ENCODE results near the gene FAM222A. TPM values are rescaled to one million over a fixed set of nuclear protein-coding genes. Genes with fewer than 3 reads are reported as not detected.
A peak's percentile ranks its signal among the peaks of the same experiment; 100 is the strongest.

The FAM222A gene
- polyA plus RNA-seq, 3 donors: 0.09 TPM; not detected in 2

DNA sequence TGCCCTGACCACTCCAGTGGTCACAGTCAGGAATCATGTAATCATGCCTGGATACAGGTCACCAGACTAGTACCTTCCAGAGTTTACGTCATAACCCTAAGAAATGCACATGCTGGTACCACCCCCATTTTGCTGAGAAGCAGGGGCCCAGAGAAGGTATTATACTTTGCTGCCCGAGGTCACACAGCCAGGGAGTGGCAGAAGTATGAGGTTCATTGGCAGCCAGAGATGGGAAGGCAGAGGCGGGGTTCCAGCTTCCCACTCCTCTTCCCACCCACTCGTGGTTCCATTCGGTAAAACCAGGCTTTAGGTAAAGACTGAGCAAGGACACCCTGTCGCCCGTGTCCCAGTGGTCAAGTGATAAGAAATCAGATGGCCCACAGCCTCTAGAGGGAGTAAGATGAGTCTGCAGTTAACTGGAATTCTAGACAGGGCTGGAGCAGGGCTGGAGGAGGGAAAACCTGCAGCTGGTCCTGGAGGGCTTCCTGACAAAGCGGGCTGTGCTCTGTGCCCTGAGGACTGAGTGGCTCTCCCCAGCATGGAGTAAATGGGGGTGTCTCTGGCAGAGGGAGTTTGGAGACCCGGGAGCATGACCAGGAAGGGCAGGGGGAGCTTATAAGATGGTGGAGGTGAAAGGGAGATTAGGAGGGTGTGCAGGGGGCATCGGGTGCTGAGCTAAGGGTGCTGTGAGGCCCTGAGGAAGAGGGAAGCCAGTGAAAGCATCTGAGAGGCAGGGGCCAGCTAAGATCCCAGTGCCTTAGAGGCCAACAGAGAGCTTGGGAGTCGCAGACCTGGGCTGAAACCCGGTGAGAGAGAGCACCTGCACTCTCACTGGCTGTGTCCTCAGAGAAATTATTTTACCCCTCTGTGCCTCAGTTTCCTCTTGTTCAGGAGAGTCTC is 5.7 kb downstream of the FAM222A start:
- H3K79me2 ChIP-seq (ENCODE audit: insufficient read depth, low read length): no peaks in the 10 kb centered on the region
- peaks cover 43 to 59% (median 54%) of the 10 kb centered on the region in 3 donors for H3K27me3 Mint-ChIP-seq (ENCODE audit: low read depth in 3 of 3)
- no peak overlapping the region for H3K9ac ChIP-seq (ENCODE audit: insufficient read depth, low read length, poor library complexity, severe bottlenecking)
- H3K4me1 Mint-ChIP-seq: peaks cover 3% of the 10 kb centered on the region
- no peaks in the 10 kb centered on the region for H3K36me3 Mint-ChIP-seq
- intact Hi-C loops (cut with micrococcal nuclease): loop anchor here in 1 of 2 donors (10.0 kb wide), 1 partner anchor 155 kb away; no protein-coding TSS in a partner anchor
- DNase-seq: no peak
- no peak overlapping the region for H2AFZ ChIP-seq (ENCODE audit: insufficient read depth, low read depth, low read length, poor library complexity, severe bottlenecking)
- TF ChIP-seq, protein P1, sequence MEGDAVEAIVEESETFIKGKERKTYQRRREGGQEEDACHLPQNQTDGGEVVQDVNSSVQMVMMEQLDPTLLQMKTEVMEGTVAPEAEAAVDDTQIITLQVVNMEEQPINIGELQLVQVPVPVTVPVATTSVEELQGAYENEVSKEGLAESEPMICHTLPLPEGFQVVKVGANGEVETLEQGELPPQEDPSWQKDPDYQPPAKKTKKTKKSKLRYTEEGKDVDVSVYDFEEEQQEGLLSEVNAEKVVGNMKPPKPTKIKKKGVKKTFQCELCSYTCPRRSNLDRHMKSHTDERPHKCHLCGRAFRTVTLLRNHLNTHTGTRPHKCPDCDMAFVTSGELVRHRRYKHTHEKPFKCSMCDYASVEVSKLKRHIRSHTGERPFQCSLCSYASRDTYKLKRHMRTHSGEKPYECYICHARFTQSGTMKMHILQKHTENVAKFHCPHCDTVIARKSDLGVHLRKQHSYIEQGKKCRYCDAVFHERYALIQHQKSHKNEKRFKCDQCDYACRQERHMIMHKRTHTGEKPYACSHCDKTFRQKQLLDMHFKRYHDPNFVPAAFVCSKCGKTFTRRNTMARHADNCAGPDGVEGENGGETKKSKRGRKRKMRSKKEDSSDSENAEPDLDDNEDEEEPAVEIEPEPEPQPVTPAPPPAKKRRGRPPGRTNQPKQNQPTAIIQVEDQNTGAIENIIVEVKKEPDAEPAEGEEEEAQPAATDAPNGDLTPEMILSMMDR (IDR thresholded peaks at IDR 0.05): no peak
- H3K4me3 Mint-ChIP-seq: peak overlapping the region in 1 of 2 donors; percentile 59
- H3K4me3 ChIP-seq (replicated peaks in 1 of 3; ENCODE audit: low read depth in 2 of 3, low read length in 3 of 3): no peak overlapping the region
- no peak overlapping the region for H3K4me2 ChIP-seq (replicated peaks; ENCODE audit: extremely low read depth, low read length, poor library complexity, severe bottlenecking)
- peaks cover 8 to 9% of the 10 kb centered on the region in 2 donors for H3K4me1 ChIP-seq (ENCODE audit: control insufficient read depth in 1 of 2, insufficient read depth in 2 of 2, low read length in 2 of 2)
- no peaks in the 10 kb centered on the region for H3K9me3 ChIP-seq (replicated peaks in 1 of 2; ENCODE audit: control insufficient read depth in 1 of 2, insufficient read depth in 1 of 2, low read length in 2 of 2)
- no peaks in the 10 kb centered on the region for H3K36me3 ChIP-seq (replicated peaks in 1 of 2; ENCODE audit: control insufficient read depth in 1 of 2, insufficient read depth in 2 of 2, low read length in 2 of 2)
- 76% methylated on average over 6 of the region's 12 CpGs for WGBS (ENCODE audit: insufficient coverage)
- peak overlapping the region in 1 of 7 donors; percentile 42 for H3K27ac Mint-ChIP-seq
- peaks cover 9 to 55% of the 10 kb centered on the region in 2 donors for H3K27me3 ChIP-seq (ENCODE audit: control insufficient read depth in 2 of 2, insufficient read depth in 2 of 2, low read length in 2 of 2)
- no peak overlapping the region for H3K27ac ChIP-seq (ENCODE audit: low read depth in 1 of 2, low read length in 2 of 2)
- H4K20me1 ChIP-seq (ENCODE audit: insufficient read depth, low read length): no peaks in the 10 kb centered on the region
- peaks cover 0 to 5% (median 0%) of the 10 kb centered on the region in 7 donors for H3K9me3 Mint-ChIP-seq

DNA sequence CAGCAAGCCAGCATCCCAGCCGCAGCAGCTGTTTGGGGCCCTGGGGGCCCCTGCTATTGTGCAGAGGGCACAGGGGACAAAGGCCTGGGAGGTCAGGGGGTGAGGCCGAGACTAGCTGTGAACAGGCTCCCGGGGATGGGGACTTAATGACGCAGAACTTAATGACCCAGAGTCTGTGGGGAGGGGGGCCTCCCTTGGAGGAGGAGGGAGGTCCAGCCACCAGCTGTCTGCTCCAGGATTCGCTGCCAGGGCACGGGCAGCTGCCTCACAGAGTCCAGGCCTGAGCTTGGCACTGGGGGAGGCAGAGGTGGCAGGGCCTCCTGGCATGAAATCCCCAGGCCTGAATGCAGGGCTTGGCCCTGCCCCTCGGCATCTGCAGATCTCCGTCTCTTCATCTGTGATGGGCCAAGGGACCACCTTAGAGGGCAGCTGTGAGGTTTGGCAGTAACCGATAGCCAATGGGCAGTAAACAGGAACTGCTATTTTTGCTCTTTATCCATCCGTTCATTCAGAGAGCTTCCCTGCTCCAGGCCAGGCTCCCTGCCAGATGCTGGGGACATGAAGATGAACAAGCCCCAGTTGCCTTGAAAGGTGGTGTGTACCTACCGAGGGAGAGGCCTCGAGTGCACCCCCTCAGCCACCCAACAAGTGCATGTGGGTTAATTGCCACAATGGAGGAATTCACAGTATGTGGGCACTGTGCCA is 6.7 kb downstream of the FAM222A start:
- no peak overlapping the region for H3K27ac ChIP-seq (ENCODE audit: low read depth in 1 of 2, low read length in 2 of 2)
- DNase-seq: no peak
- H3K27me3 ChIP-seq (ENCODE audit: control insufficient read depth in 2 of 2, insufficient read depth in 2 of 2, low read length in 2 of 2): peaks cover 9 to 47% of the 10 kb centered on the region in 2 donors
- 86% methylated on average over 11 of the region's 12 CpGs for WGBS (ENCODE audit: insufficient coverage)
- Mint-ChIP-seq H3K4me1 (no peaks in the 10 kb centered on the region), H3K36me3 (no peaks in the 10 kb centered on the region), H3K27ac (no peak overlapping the region), H3K4me3 (no peak overlapping the region), H3K9me3 (peaks cover 0 to 5% (median 0%) of the 10 kb centered on the region in 7 donors), H3K27me3 (ENCODE audit: low read depth in 3 of 3) (peaks cover 36 to 51% (median 46%) of the 10 kb centered on the region in 3 donors)
- no peaks in the 10 kb centered on the region for H4K20me1 ChIP-seq (ENCODE audit: insufficient read depth, low read length)
- no peaks in the 10 kb centered on the region for H3K4me1 ChIP-seq (ENCODE audit: control insufficient read depth in 1 of 2, insufficient read depth in 2 of 2, low read length in 2 of 2)
- no peaks in the 10 kb centered on the region for H3K36me3 ChIP-seq (replicated peaks in 1 of 2; ENCODE audit: control insufficient read depth in 1 of 2, insufficient read depth in 2 of 2, low read length in 2 of 2)
- H3K9me3 ChIP-seq (replicated peaks in 1 of 2; ENCODE audit: control insufficient read depth in 1 of 2, insufficient read depth in 1 of 2, low read length in 2 of 2): no peaks in the 10 kb centered on the region
- no peaks in the 10 kb centered on the region for H3K79me2 ChIP-seq (ENCODE audit: insufficient read depth, low read length)
- H2AFZ ChIP-seq (ENCODE audit: insufficient read depth, low read depth, low read length, poor library complexity, severe bottlenecking): no peak overlapping the region
- intact Hi-C loops (cut with micrococcal nuclease): no loop called here
- no peak overlapping the region for H3K9ac ChIP-seq (ENCODE audit: insufficient read depth, low read length, poor library complexity, severe bottlenecking)
- TF ChIP-seq, protein P1 (IDR thresholded peaks at IDR 0.05): no peak
- no peak overlapping the region for H3K4me3 ChIP-seq (replicated peaks in 1 of 3; ENCODE audit: low read depth in 2 of 3, low read length in 3 of 3)
- no peak overlapping the region for H3K4me2 ChIP-seq (replicated peaks; ENCODE audit: extremely low read depth, low read length, poor library complexity, severe bottlenecking)
